Measurements from ENCODE around the gene IFI27L1.

GRCh38 chr14:94142836-94143235 lies 61.7 kb downstream of the IFI27L1 start:
- TF ChIP-seq CTCF (IDR thresholded peaks at IDR 0.05) (no peak), POLR2A (IDR thresholded peaks at IDR 0.05) (no peak)
